PC-9 (cell line): ENCODE measurements around the gene R3HCC1L.
"Not testable (repeated sequence)": the region's sequence is repeated elsewhere in the genome, so short reads cannot be mapped to it uniquely, and the experiment has no call there.

Experiments
- EZH2 ChIP-seq: fragments of 200-600 bp; sonication (generic); IDR thresholded peaks from 2 replicates; pipeline ENCODE4 v1.8.0; 2017; ENCODE audit warnings: antibody characterized with exemption, low read depth
- TF ChIP-seq, protein P1 (sequence below): fragments of 200-600 bp; sonication (generic); conservative IDR thresholded peaks from 2 replicates; pipeline ENCODE4 v1.6.1; 2017; ENCODE audit warnings: mixed run types, antibody characterized with exemption, mild to moderate bottlenecking, moderate library complexity

DNA sequence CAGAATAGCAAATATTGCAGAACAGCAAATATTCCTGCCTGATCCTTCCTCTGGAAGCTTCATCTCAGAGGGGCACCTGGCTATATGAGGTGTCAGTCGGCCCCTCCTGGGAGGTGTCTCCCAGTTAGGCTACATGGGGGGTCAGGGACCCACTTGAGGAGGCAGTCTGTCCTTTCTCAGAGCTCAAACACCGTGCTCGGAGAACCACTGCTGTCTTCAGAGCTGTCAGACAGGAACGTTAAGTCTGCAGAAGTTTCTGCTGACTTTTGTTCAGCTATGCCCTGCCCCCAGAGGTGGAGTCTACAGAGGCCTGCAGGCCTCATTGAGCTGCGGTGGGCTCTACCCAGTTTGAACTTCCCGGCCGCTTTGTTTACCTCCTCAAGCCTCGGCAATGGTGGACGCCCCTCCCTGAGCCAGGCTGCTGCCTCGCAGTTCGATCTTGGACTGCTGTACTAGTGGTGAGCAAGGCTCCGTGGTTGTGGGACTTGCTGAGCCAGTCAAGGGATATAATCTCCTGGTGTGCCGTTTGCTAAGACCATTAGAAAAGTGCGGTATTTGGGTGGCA lies 48.0 kb downstream of the R3HCC1L start:
- TF ChIP-seq, protein P1, sequence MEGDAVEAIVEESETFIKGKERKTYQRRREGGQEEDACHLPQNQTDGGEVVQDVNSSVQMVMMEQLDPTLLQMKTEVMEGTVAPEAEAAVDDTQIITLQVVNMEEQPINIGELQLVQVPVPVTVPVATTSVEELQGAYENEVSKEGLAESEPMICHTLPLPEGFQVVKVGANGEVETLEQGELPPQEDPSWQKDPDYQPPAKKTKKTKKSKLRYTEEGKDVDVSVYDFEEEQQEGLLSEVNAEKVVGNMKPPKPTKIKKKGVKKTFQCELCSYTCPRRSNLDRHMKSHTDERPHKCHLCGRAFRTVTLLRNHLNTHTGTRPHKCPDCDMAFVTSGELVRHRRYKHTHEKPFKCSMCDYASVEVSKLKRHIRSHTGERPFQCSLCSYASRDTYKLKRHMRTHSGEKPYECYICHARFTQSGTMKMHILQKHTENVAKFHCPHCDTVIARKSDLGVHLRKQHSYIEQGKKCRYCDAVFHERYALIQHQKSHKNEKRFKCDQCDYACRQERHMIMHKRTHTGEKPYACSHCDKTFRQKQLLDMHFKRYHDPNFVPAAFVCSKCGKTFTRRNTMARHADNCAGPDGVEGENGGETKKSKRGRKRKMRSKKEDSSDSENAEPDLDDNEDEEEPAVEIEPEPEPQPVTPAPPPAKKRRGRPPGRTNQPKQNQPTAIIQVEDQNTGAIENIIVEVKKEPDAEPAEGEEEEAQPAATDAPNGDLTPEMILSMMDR, result not testable (repeated sequence)
- not testable (repeated sequence) for TF ChIP-seq EZH2
